ENCODE measurements around the gene CD300LD.

- TF ChIP-seq CTCF (IDR thresholded peaks at IDR 0.05) (no peak), POLR2A (IDR thresholded peaks at IDR 0.05) (no peak)
These were observed 30.5 kb downstream of the CD300LD start for GRCh38 chr17:74561586-74561985.

Measured in Peyer's patch (tissue), 4 donors.